Activated CD4-positive, alpha-beta memory T cell treated with anti-CD3 and anti-CD28 coated beads for 36 hours (primary cell): ENCODE results near the gene GPHA2. TPM values are rescaled to one million over a fixed set of nuclear protein-coding genes. Genes with fewer than 3 reads are reported as not detected.

Source experiments
- CTCF ChIA-PET: fragments of 350-600 bp; sonication (Branson Sonifier 250); formaldehyde crosslinking; loops from one replicate; lab custom pipeline; 2021; ENCODE audit warnings: antibody characterized with exemption, inconsistent platforms; lab: Charles Lee
- POLR2A ChIA-PET: fragments of 350-600 bp; sonication (Branson Sonifier 250); formaldehyde crosslinking; loops from one replicate; lab custom pipeline; 2021; ENCODE audit warnings: antibody characterized with exemption; lab: Charles Lee
- DNase-seq: peaks from one replicate; pipeline ENCODE4 v3.0.0-alpha.2; 2020
- H3K27ac Mint-ChIP-seq: one replicate; pipeline ENCODE4 v1.8.0; 2021; ENCODE audit warnings: mixed read lengths
- H3K27me3 Mint-ChIP-seq: one replicate; pipeline ENCODE4 v1.8.0; 2021; ENCODE audit warnings: mixed read lengths
- H3K36me3 Mint-ChIP-seq: one replicate; pipeline ENCODE4 v1.8.0; 2021; ENCODE audit warnings: mixed read lengths
- H3K4me1 Mint-ChIP-seq: one replicate; pipeline ENCODE4 v1.8.0; 2021; ENCODE audit warnings: low read depth, mixed read lengths
- H3K4me3 Mint-ChIP-seq: one replicate; pipeline ENCODE4 v1.8.0; 2021; ENCODE audit warnings: mild to moderate bottlenecking, mixed read lengths
- H3K9me3 Mint-ChIP-seq: one replicate; pipeline ENCODE4 v1.8.0; 2021; ENCODE audit warnings: mixed read lengths
- intact Hi-C: fragments of 100-400 bp; cut with micrococcal nuclease; formaldehyde crosslinking; loops from one replicate; pipeline ENCODE4 v1.15.1; 2023
- microRNA-seq: library from miRNA; unstranded; fragments of <30 nt; microRNA quantifications from one replicate; pipeline ENCODE4 v1.2.0, GENCODE V29; 2022; ENCODE audit warnings: borderline number of aligned reads, borderline microRNAs expressed, borderline replicate concordance
- total RNA-seq, 2 experiments: library from RNA; stranded (reverse); gene quantifications; one replicate each; pipeline ENCODE4 v1.2.3, GENCODE V29; 2021

The GPHA2 gene
- total RNA-seq, 2 experiments from 2014 or later: 0.46 TPM; not detected in 1

- Mint-ChIP-seq H3K27me3 (no peaks in the 10 kb centered on the region), H3K4me1 (peaks cover 30% of the 10 kb centered on the region), H3K4me3 (peak overlapping the region; percentile 66), H3K9me3 (no peaks in the 10 kb centered on the region), H3K27ac (peak overlapping the region; percentile 42), H3K36me3 (no peaks in the 10 kb centered on the region)
- intact Hi-C loops: loop anchor here (1.0 kb wide), 1 partner anchor 10 kb away; the partner anchor contains the start of gene EHD1
- POLR2A ChIA-PET: interaction anchor here (0.6 to 1.8 kb wide), 6 partner anchors 10 to 39 kb away, joined by 3 to 9 read pairs (median 4); no protein-coding TSS in a partner anchor
- CTCF ChIA-PET: interaction anchor here (0.5 to 29.7 kb wide), 17 partner anchors 8 to 217 kb away, joined by 3 to 1198 read pairs (median 4); partner anchors contain the start of genes ARL2, CDC42BPG, EHD1 and SF1
- peak; percentile 89 for DNase-seq
Observed at GRCh38 chr11:64887757-64888405, 47.8 kb downstream of the GPHA2 start.

- intact Hi-C loops: no loop called here
- H3K4me1 Mint-ChIP-seq: peaks cover 30% of the 10 kb centered on the region
- H3K27me3 Mint-ChIP-seq: no peaks in the 10 kb centered on the region
- no peak overlapping the region for H3K4me3 Mint-ChIP-seq
- no peak for DNase-seq
- ChIA-PET CTCF (interaction anchor here (0.9 to 29.7 kb wide), 9 partner anchors 9 to 126 kb away, joined by 3 to 1198 read pairs (median 5); partner anchors contain the start of genes ARL2, CDC42BPG and EHD1), POLR2A (interaction anchor here (0.5 to 1.8 kb wide), 6 partner anchors 10 to 42 kb away, joined by 3 to 9 read pairs (median 4); no protein-coding TSS in a partner anchor)
- H3K27ac Mint-ChIP-seq: peak overlapping the region; percentile 15
- no peaks in the 10 kb centered on the region for H3K9me3 Mint-ChIP-seq
- H3K36me3 Mint-ChIP-seq: no peaks in the 10 kb centered on the region
Observed at GRCh38 chr11:64887234-64887756, 48.4 kb downstream of the GPHA2 start.

GRCh38 chr11:64885367-64886286 lies 50.1 kb downstream of the GPHA2 start:
- H3K27me3 Mint-ChIP-seq: no peaks in the 10 kb centered on the region
- peak; percentile 61 for DNase-seq
- H3K4me1 Mint-ChIP-seq: peaks cover 42% of the 10 kb centered on the region
- no peaks in the 10 kb centered on the region for H3K36me3 Mint-ChIP-seq
- peak overlapping the region; percentile 42 for H3K4me3 Mint-ChIP-seq
- no peaks in the 10 kb centered on the region for H3K9me3 Mint-ChIP-seq
- POLR2A ChIA-PET: interaction anchor here (0.9 to 14.6 kb wide), 4 partner anchors 8 to 38 kb away, joined by 3 to 460 read pairs (median 6); no protein-coding TSS in a partner anchor
- intact Hi-C loops: no loop called here
- CTCF ChIA-PET: interaction anchor here (0.8 to 29.7 kb wide), 5 partner anchors 8 to 128 kb away, joined by 3 to 1198 read pairs (median 6); partner anchors contain the start of genes ARL2 and CDC42BPG
- peak overlapping the region; percentile 87 for H3K27ac Mint-ChIP-seq

Small RNA genes within 50 kb of the gene (microRNA-seq; reads per million reads assigned to microRNA genes)
- gene MIR6749 (not detected), gene MIR6750 (not detected)

Other genes with a start within 250 kb of the GPHA2 start
- gene NRXN2, start 212.7 kb downstream of the GPHA2 start, total RNA-seq: under 1 TPM; 0.31 to 0.41 TPM
- gene RASGRP2, start 191.8 kb downstream of the GPHA2 start, total RNA-seq: 1 to 10 TPM; 7.5 to 8.2 TPM
- 1 to 10 TPM in 1 of 2 experiments, under 1 TPM in 1; 0.94 to 1.6 TPM for gene PYGM, start 175.9 kb downstream of the GPHA2 start, total RNA-seq
- 100 to 1,000 TPM; 323 to 328 TPM for gene SF1, start 157.4 kb downstream of the GPHA2 start, total RNA-seq
- 10 to 100 TPM; 83.3 to 85.8 TPM for gene MAP4K2, start 132.7 kb downstream of the GPHA2 start, total RNA-seq
- gene MEN1, start 125.3 kb downstream of the GPHA2 start, total RNA-seq: 10 to 100 TPM; 31.3 to 32.2 TPM
- gene CDC42BPG, start 91.2 kb downstream of the GPHA2 start, total RNA-seq: under 1 TPM; 0.39 to 0.69 TPM
- 100 to 1,000 TPM; 103 to 113 TPM for gene EHD1, start 57.3 kb downstream of the GPHA2 start, total RNA-seq
- 10 to 100 TPM; 20.2 to 20.5 TPM for gene ATG2A, start 18.7 kb downstream of the GPHA2 start, total RNA-seq
- 10 to 100 TPM in 1 of 2 experiments, 1 to 10 TPM in 1; 9.7 to 11.9 TPM for gene PPP2R5B, start 11.2 kb downstream of the GPHA2 start, total RNA-seq
- under 1 TPM; 0.21 to 0.82 TPM for gene MAJIN, start 36.2 kb upstream of the GPHA2 start, total RNA-seq
- gene BATF2, start 61.1 kb upstream of the GPHA2 start, total RNA-seq: under 1 TPM in 1 of 2 experiments, not detected in 1; 0.22 TPM
- 100 to 1,000 TPM; 104 to 109 TPM for gene ARL2, start 78.3 kb upstream of the GPHA2 start, total RNA-seq
- gene SNX15, start 91.5 kb upstream of the GPHA2 start, total RNA-seq: 10 to 100 TPM; 15.4 to 15.9 TPM
- gene SAC3D1, start 105.3 kb upstream of the GPHA2 start, total RNA-seq: 10 to 100 TPM; 14.2 to 14.7 TPM
- gene NAALADL1, start 122.7 kb upstream of the GPHA2 start, total RNA-seq: 10 to 100 TPM; 13.8 to 15.2 TPM
- 100 to 1,000 TPM; 111 to 112 TPM for gene CDCA5, start 148.1 kb upstream of the GPHA2 start, total RNA-seq
- gene ZFPL1, start 148.3 kb upstream of the GPHA2 start, total RNA-seq: 10 to 100 TPM; 28.3 to 31.3 TPM
- 10 to 100 TPM; 97.1 to 99.2 TPM for gene VPS51, start 160.3 kb upstream of the GPHA2 start, total RNA-seq
- gene TM7SF2, start 176.0 kb upstream of the GPHA2 start, total RNA-seq: 10 to 100 TPM; 19.2 to 21.0 TPM
- 1 to 10 TPM; 9.3 to 9.7 TPM for gene ZNHIT2, start 181.8 kb upstream of the GPHA2 start, total RNA-seq
- 1,000 to 10,000 TPM; 1,138 to 1,149 TPM for gene FAU, start 186.2 kb upstream of the GPHA2 start, total RNA-seq
- gene MRPL49, start 186.4 kb upstream of the GPHA2 start, total RNA-seq: 10 to 100 TPM; 48.5 to 52.5 TPM
- 10 to 100 TPM; 24.5 to 26.2 TPM for gene SYVN1, start 198.6 kb upstream of the GPHA2 start, total RNA-seq
- gene SPDYC, start 234.3 kb upstream of the GPHA2 start, total RNA-seq: not detected
- 100 to 1,000 TPM; 111 to 116 TPM for gene CAPN1, start 246.0 kb upstream of the GPHA2 start, total RNA-seq